BLaER1 treated with 17β-estradiol and CSF1 and Interleukin-3, amounts not matched to agents 10 nM and 100 nM (cell line): Measurements from ENCODE around the gene REV3L.
A peak's percentile ranks its signal among the peaks of the same experiment; 100 is the strongest.

Experiments
- H3K27ac ChIP-seq, 11 experiments: shearing (Covaris generic); formaldehyde crosslinking; 2 replicates each; pipeline ENCODE4 v1.8.1; 2022
- H3K27me3 ChIP-seq, 11 experiments: shearing (Covaris generic); formaldehyde crosslinking; 2 replicates each; pipeline ENCODE4 v1.8.1; 2022
- H3K36me3 ChIP-seq, 11 experiments: shearing (Covaris generic); formaldehyde crosslinking; 2 replicates each; pipeline ENCODE4 v1.8.1; 2022
- H3K4me1 ChIP-seq, 10 experiments: shearing (Covaris generic); formaldehyde crosslinking; 2 replicates each; pipeline ENCODE4 v1.8.1; 2022
- H3K4me2 ChIP-seq, 11 experiments: shearing (Covaris generic); formaldehyde crosslinking; 2 replicates each; pipeline ENCODE4 v1.8.1; 2022
- H3K4me3 ChIP-seq, 10 experiments: shearing (Covaris generic); formaldehyde crosslinking; 2 replicates each; pipeline ENCODE4 v1.8.1; 2022
- H3K9ac ChIP-seq, 11 experiments: shearing (Covaris generic); formaldehyde crosslinking; 2 replicates each; pipeline ENCODE4 v1.8.1; 2022
- H3K9me3 ChIP-seq, 11 experiments: shearing (Covaris generic); formaldehyde crosslinking; replicated peaks in 1 of 11; 2 replicates each; pipeline ENCODE4 v1.8.1; 2022
- H4K20me1 ChIP-seq, 11 experiments: shearing (Covaris generic); formaldehyde crosslinking; 2 replicates each; pipeline ENCODE4 v1.8.1; 2022
- Cebpa-rat ChIP-seq, 11 experiments: shearing (Covaris generic); IDR thresholded peaks; 2 replicates each; pipeline ENCODE4 v1.8.1; 2022

REV3L gene

DNA sequence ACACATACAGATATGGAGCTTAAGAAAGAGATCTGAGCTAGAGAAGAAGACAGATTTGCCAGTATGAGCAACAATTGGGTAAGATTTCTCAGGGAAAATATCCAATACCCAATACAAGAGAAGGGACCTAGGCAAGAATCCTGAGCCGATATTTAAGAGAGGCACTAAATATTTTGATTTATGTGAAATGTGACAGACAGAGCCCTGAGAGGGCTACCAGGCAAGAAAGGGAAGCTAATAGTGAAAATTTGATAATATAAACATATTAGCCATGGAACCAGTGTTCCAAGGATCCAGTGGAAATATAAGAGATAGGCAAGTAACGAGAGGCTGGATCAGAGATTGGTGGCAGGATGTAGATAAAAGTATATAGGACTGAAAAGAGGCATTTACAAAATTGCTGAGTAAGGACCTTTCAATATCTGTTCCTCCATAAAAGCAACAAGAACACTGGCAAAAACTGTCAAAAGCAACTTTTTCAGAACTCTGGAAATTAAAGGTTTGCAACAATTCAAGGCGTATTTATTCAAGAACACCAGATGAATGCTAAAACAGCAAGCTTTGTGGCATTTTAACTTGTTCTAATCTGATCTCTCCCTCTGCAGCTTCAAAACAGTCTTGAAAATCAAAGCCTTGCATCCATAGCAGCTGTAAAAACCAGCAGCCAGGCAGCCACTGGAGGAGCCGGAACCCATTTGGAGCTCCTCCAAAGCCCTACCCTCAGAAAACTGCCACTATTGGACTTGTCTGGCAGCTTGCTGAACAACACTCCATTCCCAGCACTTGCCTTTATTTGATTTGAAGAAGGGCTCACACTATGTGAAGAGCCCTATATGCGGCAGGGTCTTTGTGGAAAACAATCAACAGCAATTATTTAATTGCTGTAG, 58.8 kb downstream of the REV3L start:
- no peak for TF ChIP-seq Cebpa-rat (IDR thresholded peaks at IDR 0.05)
- peaks cover 10 to 55% (median 26%) of the 10 kb centered on the region in 10 experiments for H3K4me1 ChIP-seq
- H3K9me3 ChIP-seq, result peaks cover 9 to 36% (median 20%) of the 10 kb centered on the region in 11 experiments
- no peaks in the 10 kb centered on the region for H3K27me3 ChIP-seq
- H3K4me3 ChIP-seq, result no peak overlapping the region
- peaks cover 4 to 18% (median 11%) of the 10 kb centered on the region in 11 experiments; a peak in 15 of 22 replicates for H3K36me3 ChIP-seq
- peak overlapping the region in 2 of 11 experiments; percentile 38 to 58; a peak in 5 of 22 replicates for H3K27ac ChIP-seq
- no peak overlapping the region; a peak in 1 of 22 replicates for H3K9ac ChIP-seq
- peaks cover 0 to 48% (median 11%) of the 10 kb centered on the region in 11 experiments; a peak in 12 of 22 replicates for H4K20me1 ChIP-seq
- H3K4me2 ChIP-seq, result peak overlapping the region in 5 of 11 experiments; percentile 51 to 81 (median 56); a peak in 8 of 22 replicates

DNA sequence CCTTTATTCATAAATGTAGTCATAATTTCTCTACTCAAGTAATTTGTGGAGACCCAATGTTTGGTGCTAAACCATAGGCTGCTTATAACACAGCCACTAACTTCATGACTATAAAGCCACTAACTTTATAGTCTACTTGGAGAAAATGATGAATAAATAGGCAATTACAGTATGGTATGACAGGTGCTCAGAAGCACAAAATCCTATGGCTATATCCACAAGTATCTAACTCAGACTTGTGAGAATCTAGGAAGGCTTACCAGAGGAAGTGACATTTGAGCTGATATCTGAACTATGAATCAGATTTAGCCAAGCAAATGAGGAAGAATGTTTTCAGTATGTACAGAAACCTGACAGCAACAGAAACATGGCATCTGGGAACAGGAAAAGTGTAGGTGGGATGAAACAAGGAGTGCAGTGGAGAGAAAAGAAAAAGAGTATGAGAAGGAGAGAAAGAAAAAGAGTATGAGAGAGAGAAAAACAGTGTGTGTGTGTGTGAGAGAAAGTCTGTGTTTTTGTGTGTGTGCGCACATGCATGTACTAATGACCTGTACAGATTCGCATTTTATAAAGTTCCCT, 59.9 kb downstream of the REV3L start:
- Histone ChIP-seq H3K27me3 (no peaks in the 10 kb centered on the region), H3K27ac (peak overlapping the region in 4 of 11 experiments; percentile 14 to 58 (median 37); a peak in 6 of 22 replicates), H3K4me2 (peak overlapping the region in 6 of 11 experiments; percentile 7 to 81 (median 56); a peak in 11 of 22 replicates), H3K9me3 (peaks cover 0 to 25% (median 11%) of the 10 kb centered on the region in 11 experiments; a peak in 13 of 22 replicates), H3K4me3 (no peak overlapping the region), H3K4me1 (peaks cover 10 to 54% (median 26%) of the 10 kb centered on the region in 10 experiments), H3K9ac (no peak overlapping the region; a peak in 1 of 22 replicates), H3K36me3 (peaks cover 0 to 16% (median 5%) of the 10 kb centered on the region in 11 experiments; a peak in 8 of 22 replicates), H4K20me1 (peaks cover 0 to 48% (median 11%) of the 10 kb centered on the region in 11 experiments; a peak in 12 of 22 replicates)
- no peak for TF ChIP-seq Cebpa-rat (IDR thresholded peaks at IDR 0.05)

DNA sequence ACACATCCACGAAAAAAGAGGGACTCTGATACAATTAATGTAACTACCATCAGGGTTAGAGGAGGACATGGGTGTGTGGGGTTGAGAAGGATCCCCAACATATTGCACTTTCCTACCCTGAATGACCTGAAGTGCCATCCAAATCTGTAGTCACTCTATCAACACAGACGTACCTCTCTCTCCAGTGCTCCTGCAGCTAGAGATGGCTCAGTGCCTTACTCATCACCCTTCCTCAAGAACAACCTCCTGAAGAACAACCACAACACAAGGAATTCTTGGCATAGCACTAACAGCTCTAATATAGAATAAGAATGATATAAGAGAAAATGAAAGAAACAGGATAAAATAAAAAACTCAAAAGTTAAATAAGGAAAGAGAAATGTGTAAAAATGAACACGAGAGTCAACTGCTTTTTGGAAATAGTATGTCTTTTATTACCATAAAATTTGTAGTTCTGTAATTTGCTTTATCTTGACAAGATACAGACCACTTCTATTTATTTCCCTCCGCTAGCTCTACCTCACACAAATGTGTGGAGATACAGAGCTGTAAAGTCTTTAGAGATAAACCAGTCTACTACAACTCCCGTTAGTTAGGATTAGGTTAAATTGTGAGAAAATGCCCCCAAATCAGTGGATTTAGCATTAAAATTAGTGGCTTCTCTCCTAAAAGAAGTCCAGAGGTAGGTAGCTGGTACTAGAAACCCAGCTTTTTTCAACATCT, 63.9 kb downstream of the REV3L start:
- Histone ChIP-seq H3K27ac (no peak overlapping the region), H3K9ac (no peak overlapping the region), H3K4me2 (no peak overlapping the region), H3K4me1 (peaks cover 0 to 50% (median 13%) of the 10 kb centered on the region in 10 experiments; a peak in 14 of 20 replicates), H3K27me3 (no peaks in the 10 kb centered on the region), H3K9me3 (peaks cover 0 to 12% (median 7%) of the 10 kb centered on the region in 11 experiments; a peak in 5 of 22 replicates), H4K20me1 (peaks cover 0 to 34% (median 5%) of the 10 kb centered on the region in 11 experiments; a peak in 9 of 22 replicates), H3K4me3 (no peak overlapping the region), H3K36me3 (peaks cover 13 to 33% (median 27%) of the 10 kb centered on the region in 11 experiments; a peak in 19 of 22 replicates)
- TF ChIP-seq Cebpa-rat (IDR thresholded peaks at IDR 0.05), result no peak

DNA sequence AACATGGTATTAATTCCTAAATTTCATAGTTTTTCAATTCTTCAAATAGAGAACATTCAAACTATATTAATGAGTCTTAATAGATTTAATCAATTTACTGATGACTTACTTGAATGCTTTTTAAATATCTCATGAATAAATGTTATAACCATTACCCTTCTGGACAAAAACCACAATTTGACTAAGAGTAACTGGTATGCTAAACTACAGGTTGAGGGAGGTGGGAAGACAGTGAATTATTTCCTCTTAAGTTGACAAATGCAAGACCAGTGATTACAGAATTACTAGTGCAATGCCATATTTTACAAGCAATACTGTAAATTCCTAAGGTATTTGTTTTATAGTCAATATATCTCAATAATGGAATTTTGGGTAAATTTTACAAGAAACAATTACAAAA, 65.1 kb downstream of the REV3L start:
- H3K4me3 ChIP-seq, result no peak overlapping the region
- H3K9ac ChIP-seq, result no peak overlapping the region
- no peak overlapping the region; a peak in 1 of 22 replicates for H3K4me2 ChIP-seq
- H3K27me3 ChIP-seq, result no peaks in the 10 kb centered on the region
- peaks cover 0 to 12% (median 7%) of the 10 kb centered on the region in 11 experiments; a peak in 5 of 22 replicates for H3K9me3 ChIP-seq
- peaks cover 0 to 50% (median 3%) of the 10 kb centered on the region in 10 experiments; a peak in 15 of 20 replicates for H3K4me1 ChIP-seq
- peaks cover 16 to 41% (median 34%) of the 10 kb centered on the region in 11 experiments; a peak in 19 of 22 replicates for H3K36me3 ChIP-seq
- no peak for TF ChIP-seq Cebpa-rat (IDR thresholded peaks at IDR 0.05)
- H3K27ac ChIP-seq, result no peak overlapping the region
- H4K20me1 ChIP-seq, result peaks cover 0 to 24% (median 4%) of the 10 kb centered on the region in 11 experiments; a peak in 7 of 22 replicates

DNA sequence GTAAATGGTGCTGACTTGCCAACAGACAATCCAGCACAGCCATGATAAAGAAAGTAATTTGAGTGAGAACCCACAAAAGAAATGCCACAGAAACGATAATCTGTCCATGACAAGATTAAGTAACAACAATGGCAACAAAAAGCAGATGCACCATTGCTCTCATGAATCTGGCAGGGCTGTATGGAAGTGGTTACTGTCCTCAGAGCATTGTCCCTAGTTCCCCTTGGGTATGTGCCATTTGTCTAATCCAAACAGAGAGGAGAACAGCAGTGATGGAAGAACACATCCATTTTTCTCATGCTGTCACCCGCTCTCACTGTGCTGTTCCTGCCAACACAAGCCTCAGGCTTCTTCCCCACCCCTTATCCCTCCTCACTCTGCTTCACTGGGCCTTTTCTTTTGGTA, 65.8 kb downstream of the REV3L start:
- Histone ChIP-seq H3K4me3 (no peak overlapping the region), H3K4me1 (peaks cover 7 to 53% (median 9%) of the 10 kb centered on the region in 10 experiments; a peak in 18 of 20 replicates), H3K36me3 (peaks cover 16 to 44% (median 34%) of the 10 kb centered on the region in 11 experiments; a peak in 19 of 22 replicates), H4K20me1 (peaks cover 0 to 24% (median 4%) of the 10 kb centered on the region in 11 experiments; a peak in 6 of 22 replicates), H3K4me2 (peak overlapping the region in 2 of 11 experiments; percentile 57 to 58; a peak in 4 of 22 replicates), H3K27me3 (no peaks in the 10 kb centered on the region), H3K9ac (no peak overlapping the region), H3K27ac (peak overlapping the region in 1 of 11 experiments; percentile 2; a peak in 1 of 22 replicates), H3K9me3 (peaks cover 0 to 12% (median 7%) of the 10 kb centered on the region in 11 experiments; a peak in 5 of 22 replicates)
- TF ChIP-seq Cebpa-rat (IDR thresholded peaks at IDR 0.05), result no peak

DNA sequence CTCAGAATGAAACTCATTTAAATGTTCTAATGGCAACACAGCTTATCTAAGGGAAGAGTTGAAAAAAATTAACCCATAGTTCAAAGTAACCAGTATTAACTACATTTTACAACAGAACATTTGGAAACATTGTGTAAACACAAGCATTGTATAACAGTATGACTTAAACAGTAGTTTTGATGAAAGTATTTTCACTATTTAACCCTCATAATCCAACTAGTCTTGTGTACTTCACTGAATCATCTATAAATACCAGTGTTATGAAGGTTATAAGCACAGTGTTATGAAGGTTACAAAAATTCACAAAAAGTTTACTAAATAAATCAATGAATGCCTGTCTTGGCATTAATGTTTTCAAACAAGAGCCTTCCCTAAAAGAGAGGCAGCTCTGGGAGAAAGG, 66.5 kb downstream of the REV3L start:
- no peak for TF ChIP-seq Cebpa-rat (IDR thresholded peaks at IDR 0.05)
- H3K4me3 ChIP-seq, result no peak overlapping the region

DNA sequence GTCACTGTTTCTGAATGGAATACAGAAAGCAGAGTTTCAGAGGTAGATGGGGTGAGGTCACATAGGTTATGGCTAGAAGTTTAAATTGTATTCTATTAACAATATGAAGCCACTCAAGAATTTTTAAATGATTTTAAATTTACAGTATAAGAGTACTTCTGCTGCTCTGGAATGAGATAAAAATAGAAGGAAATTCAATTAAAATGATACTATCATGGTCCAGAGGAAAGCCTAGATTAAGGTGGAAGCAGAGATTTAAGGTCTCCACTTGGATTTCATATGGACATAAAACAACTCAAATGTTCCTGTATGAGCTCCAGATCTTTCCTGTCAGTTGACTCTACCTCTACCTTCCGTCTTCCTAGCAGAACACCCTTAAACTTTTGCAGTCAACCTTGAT, 68.6 kb downstream of the REV3L start:
- H3K9me3 ChIP-seq, result no peaks in the 10 kb centered on the region
- no peak overlapping the region for H3K27ac ChIP-seq
- H3K27me3 ChIP-seq, result no peaks in the 10 kb centered on the region
- H3K36me3 ChIP-seq, result peaks cover 16 to 65% (median 47%) of the 10 kb centered on the region in 11 experiments; a peak in 19 of 22 replicates
- H3K4me3 ChIP-seq, result no peak overlapping the region
- peaks cover 25 to 75% (median 35%) of the 10 kb centered on the region in 10 experiments for H3K4me1 ChIP-seq
- H3K9ac ChIP-seq, result no peak overlapping the region
- peaks cover 0 to 24% (median 4%) of the 10 kb centered on the region in 11 experiments; a peak in 6 of 22 replicates for H4K20me1 ChIP-seq
- TF ChIP-seq Cebpa-rat (IDR thresholded peaks at IDR 0.05), result no peak
- no peak overlapping the region; a peak in 1 of 22 replicates for H3K4me2 ChIP-seq

More for the DNA sequence above, 66.5 kb downstream of the REV3L start:
- H3K27me3 ChIP-seq, result no peaks in the 10 kb centered on the region
- peaks cover 0 to 9% (median 5%) of the 10 kb centered on the region in 11 experiments; a peak in 5 of 22 replicates for H3K9me3 ChIP-seq
- peak overlapping the region in 2 of 11 experiments; percentile 57 to 58; a peak in 4 of 22 replicates for H3K4me2 ChIP-seq
- peaks cover 11 to 53% (median 16%) of the 10 kb centered on the region in 10 experiments; a peak in 18 of 20 replicates for H3K4me1 ChIP-seq
- H3K36me3 ChIP-seq, result peaks cover 16 to 48% (median 34%) of the 10 kb centered on the region in 11 experiments; a peak in 19 of 22 replicates
- H3K27ac ChIP-seq, result peak overlapping the region in 1 of 11 experiments; percentile 2; a peak in 1 of 22 replicates
- no peak overlapping the region for H3K9ac ChIP-seq
- peaks cover 0 to 24% (median 4%) of the 10 kb centered on the region in 11 experiments; a peak in 6 of 22 replicates for H4K20me1 ChIP-seq
